H1 (cell line): Measurements from ENCODE around the gene TNIK. TPM values are rescaled to one million over a fixed set of nuclear protein-coding genes. Genes with fewer than 3 reads are reported as not detected.

Experiments used
- RFX5 ChIP-seq: IDR thresholded peaks from 2 replicates; pipeline ENCODE4 v1.6.1; 2011; ENCODE audit warnings: low read depth, low read length, improper control_type of control experiment, borderline replicate concordance
- polyA plus RNA-seq, 7 experiments: library from polyadenylated mRNA; depleted of rRNA in 3 of 7; stranded (reverse) in 5 of 7; unstranded in 2 of 7; fragments of >200 nt in 5 of 7; fragments of 200-250 nt in 2 of 7; gene quantifications; 1 replicate in 5 of 7; 2 replicates in 1 of 7; 4 replicates in 1 of 7; pipeline versions ENCODE4 v1.2.1 to v1.2.3, GENCODE V29; 2011 to 2013; ENCODE audit warnings: missing spikeins in 2 of 7, mixed read lengths in 2 of 7
- total RNA-seq: library from RNA; stranded (reverse); fragmentation: NEBNext Ultra II Directional; extraction: Animal tissue kit (Norgen Biotek cat#: 25700); gene quantifications from 2 replicates; pipeline ENCODE4 v1.2.1, GENCODE V29; 2021
- TF ChIP-seq, protein P1 (sequence below): IDR thresholded peaks from 2 replicates; pipeline ENCODE4 v1.6.1; 2012; ENCODE audit warnings: inconsistent platforms

The TNIK gene
- total and polyA plus RNA-seq, 2 of the 8 experiments (the other 6 are each of a cell fraction or from before 2014, with no cell fraction given) = 7.4 to 42.0 TPM

DNA sequence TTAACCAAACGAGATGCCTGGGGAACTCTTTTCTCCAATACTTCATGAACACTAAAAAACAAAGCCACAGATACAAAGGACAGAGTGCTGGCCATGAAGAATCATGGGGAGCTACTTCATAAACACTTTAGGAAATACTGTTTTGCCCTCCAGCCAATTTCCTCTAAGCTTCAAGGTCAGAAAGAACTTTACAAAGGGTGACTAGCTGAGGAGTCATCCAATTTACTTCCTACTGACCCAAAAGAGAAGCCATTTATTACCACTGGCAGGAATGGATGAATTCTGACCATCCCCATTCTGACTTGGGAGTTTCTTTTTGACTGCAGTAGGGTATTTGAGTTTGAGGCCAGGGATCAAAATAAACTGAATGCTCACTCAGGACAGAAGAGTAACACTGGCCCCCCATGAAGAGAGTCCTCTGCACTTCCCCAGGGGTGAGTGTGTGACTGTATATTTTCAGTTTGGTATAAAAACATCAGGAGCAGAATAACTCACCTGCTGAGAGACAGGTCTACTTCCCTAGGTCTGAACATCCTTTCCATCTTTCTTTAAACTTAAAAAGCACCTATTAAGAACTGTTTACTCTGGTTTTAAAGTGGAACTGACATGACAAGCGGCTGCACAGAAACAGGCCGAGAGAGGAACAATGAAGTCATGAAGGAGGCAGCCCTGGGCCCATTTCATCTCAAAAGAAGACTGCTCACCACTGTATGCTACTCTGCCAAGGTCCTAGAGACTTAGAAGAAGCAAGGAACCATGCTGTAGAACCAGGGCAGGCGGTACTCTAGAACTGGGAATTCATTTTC is 203.6 kb downstream of the TNIK start (continued):
- TF ChIP-seq, protein P1, sequence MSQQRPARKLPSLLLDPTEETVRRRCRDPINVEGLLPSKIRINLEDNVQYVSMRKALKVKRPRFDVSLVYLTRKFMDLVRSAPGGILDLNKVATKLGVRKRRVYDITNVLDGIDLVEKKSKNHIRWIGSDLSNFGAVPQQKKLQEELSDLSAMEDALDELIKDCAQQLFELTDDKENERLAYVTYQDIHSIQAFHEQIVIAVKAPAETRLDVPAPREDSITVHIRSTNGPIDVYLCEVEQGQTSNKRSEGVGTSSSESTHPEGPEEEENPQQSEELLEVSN = no peak
- TF ChIP-seq RFX5 = no peak
